Caco-2 (cell line): ENCODE results near the gene IL1RL1. TPM values are rescaled to one million over a fixed set of nuclear protein-coding genes. Genes with fewer than 3 reads are reported as not detected.
"Not testable (repeated sequence)": the region's sequence is repeated elsewhere in the genome, so short reads cannot be mapped to it uniquely, and the experiment has no call there.

Source experiments
- BruUV-seq: library from RNA; stranded (reverse); fragments of 400-500 nt; replicated peaks from 2 replicates; lab custom pipeline; 2021; lab: Mats Ljungman, UMichigan
- CTCF ChIA-PET: fragments of 300-600 bp; sonication (Branson Sonifier 250); formaldehyde crosslinking; loops from one replicate; lab custom pipeline; 2022; ENCODE audit warnings: antibody characterized with exemption; lab: Charles Lee
- POLR2A ChIA-PET: fragments of 300-600 bp; sonication (Branson Sonifier 250); formaldehyde crosslinking; loops from one replicate; lab custom pipeline; 2022; ENCODE audit warnings: antibody characterized with exemption; lab: Charles Lee
- DNase-seq, 2 experiments: peaks; one replicate each; pipeline versions ENCODE4 v3.0.0 to v3.0.0-alpha.2; 2020 to 2022
- H3K27me3 ChIP-seq: replicated peaks from 2 replicates; pipeline ENCODE4 v1.6.0; 2011; ENCODE audit warnings: low read length; ENCODE audit not compliant: control insufficient read depth, insufficient read depth
- H3K36me3 ChIP-seq: 2 replicates; pipeline ENCODE4 v1.5.1; 2011; ENCODE audit warnings: low read length; ENCODE audit not compliant: control insufficient read depth, insufficient read depth
- H3K4me1 ChIP-seq: fragments of 250-450 bp; sonication (Bioruptor Pico); 2 replicates; pipeline ENCODE4 v1.5.1; 2020; ENCODE audit warnings: mild to moderate bottlenecking
- H3K4me3 ChIP-seq: 2 replicates; pipeline ENCODE4 v1.5.1; 2011; ENCODE audit warnings: low read depth, mild to moderate bottlenecking, control low read depth, low read length
- H3K9me3 ChIP-seq: fragments of 250-450 bp; sonication (Bioruptor Pico); 2 replicates; pipeline ENCODE4 v1.5.1; 2020; ENCODE audit warnings: mild to moderate bottlenecking, moderate library complexity
- H3K27ac Mint-ChIP-seq: one replicate; pipeline ENCODE4 v1.8.0; 2022; ENCODE audit warnings: mixed read lengths; ENCODE audit not compliant: unreplicated experiment
- H3K27me3 Mint-ChIP-seq: one replicate; pipeline ENCODE4 v1.8.0; 2022; ENCODE audit warnings: mixed read lengths; ENCODE audit not compliant: insufficient read depth, unreplicated experiment
- H3K36me3 Mint-ChIP-seq: one replicate; pipeline ENCODE4 v1.8.0; 2022; ENCODE audit warnings: mild to moderate bottlenecking, mixed read lengths; ENCODE audit not compliant: insufficient read depth, unreplicated experiment
- H3K4me1 Mint-ChIP-seq: one replicate; pipeline ENCODE4 v1.8.0; 2022; ENCODE audit warnings: low read depth, mixed read lengths; ENCODE audit not compliant: unreplicated experiment
- H3K4me3 Mint-ChIP-seq: one replicate; pipeline ENCODE4 v1.8.0; 2022; ENCODE audit warnings: mild to moderate bottlenecking, moderate library complexity, mixed read lengths; ENCODE audit not compliant: unreplicated experiment
- H3K9me3 Mint-ChIP-seq: one replicate; pipeline ENCODE4 v1.8.0; 2022; ENCODE audit warnings: mixed read lengths; ENCODE audit not compliant: unreplicated experiment
- intact Hi-C: fragments of 100-400 bp; cut with micrococcal nuclease; formaldehyde crosslinking; loops from one replicate; pipeline ENCODE4 v1.10.0; 2022; ENCODE audit not compliant: unreplicated experiment
- total RNA-seq: library from RNA; stranded (reverse); gene quantifications from 2 replicates; pipeline ENCODE4 v1.2.3, GENCODE V29; 2022
- TF ChIP-seq, protein P1 (sequence below), 2 experiments: fragments of 200-600 bp in 1 of 2; IDR thresholded peaks; 1 replicate in 1 of 2; 2 replicates in 1 of 2; pipeline versions ENCODE4 v1.5.1 to v1.8.0; 2011 to 2022; ENCODE audit warnings: antibody characterized with exemption in 1 of 2, control low read depth in 1 of 2, inconsistent platforms in 1 of 2, low read depth in 1 of 2, low read length in 1 of 2, mild to moderate bottlenecking in 1 of 2, moderate library complexity in 1 of 2; ENCODE audit not compliant: insufficient read depth in 1 of 2, severe bottlenecking in 1 of 2, unreplicated experiment in 1 of 2

IL1RL1 gene
- total RNA-seq, 1 experiment from 2014 or later: not detected

GRCh38 chr2:102317715-102318114, 6.4 kb downstream of the IL1RL1 start:
- Histone ChIP-seq H3K4me3 (no peak overlapping the region), H3K4me1 (no peaks in the 10 kb centered on the region), H3K36me3 (no peaks in the 10 kb centered on the region), H3K9me3 (no peaks in the 10 kb centered on the region), H3K27me3 (no peaks in the 10 kb centered on the region)
- H3K4me3 Mint-ChIP-seq: no peak overlapping the region
- H3K27me3 Mint-ChIP-seq: peaks cover 2% of the 10 kb centered on the region
- no peaks in the 10 kb centered on the region for H3K4me1 Mint-ChIP-seq
- TF ChIP-seq, protein P1, sequence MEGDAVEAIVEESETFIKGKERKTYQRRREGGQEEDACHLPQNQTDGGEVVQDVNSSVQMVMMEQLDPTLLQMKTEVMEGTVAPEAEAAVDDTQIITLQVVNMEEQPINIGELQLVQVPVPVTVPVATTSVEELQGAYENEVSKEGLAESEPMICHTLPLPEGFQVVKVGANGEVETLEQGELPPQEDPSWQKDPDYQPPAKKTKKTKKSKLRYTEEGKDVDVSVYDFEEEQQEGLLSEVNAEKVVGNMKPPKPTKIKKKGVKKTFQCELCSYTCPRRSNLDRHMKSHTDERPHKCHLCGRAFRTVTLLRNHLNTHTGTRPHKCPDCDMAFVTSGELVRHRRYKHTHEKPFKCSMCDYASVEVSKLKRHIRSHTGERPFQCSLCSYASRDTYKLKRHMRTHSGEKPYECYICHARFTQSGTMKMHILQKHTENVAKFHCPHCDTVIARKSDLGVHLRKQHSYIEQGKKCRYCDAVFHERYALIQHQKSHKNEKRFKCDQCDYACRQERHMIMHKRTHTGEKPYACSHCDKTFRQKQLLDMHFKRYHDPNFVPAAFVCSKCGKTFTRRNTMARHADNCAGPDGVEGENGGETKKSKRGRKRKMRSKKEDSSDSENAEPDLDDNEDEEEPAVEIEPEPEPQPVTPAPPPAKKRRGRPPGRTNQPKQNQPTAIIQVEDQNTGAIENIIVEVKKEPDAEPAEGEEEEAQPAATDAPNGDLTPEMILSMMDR (IDR thresholded peaks at IDR 0.05; ENCODE audit: insufficient read depth in 1 of 2, low read depth in 1 of 2, low read length in 1 of 2, severe bottlenecking in 1 of 2, unreplicated experiment in 1 of 2): no peak
- CTCF ChIA-PET: no interaction called here
- intact Hi-C loops: no loop called here
- H3K36me3 Mint-ChIP-seq: no peaks in the 10 kb centered on the region
- H3K27ac Mint-ChIP-seq: no peak overlapping the region
- no TSS peak for BruUV-seq
- no peak for DNase-seq
- POLR2A ChIA-PET: no interaction called here
- no peaks in the 10 kb centered on the region for H3K9me3 Mint-ChIP-seq

DNA sequence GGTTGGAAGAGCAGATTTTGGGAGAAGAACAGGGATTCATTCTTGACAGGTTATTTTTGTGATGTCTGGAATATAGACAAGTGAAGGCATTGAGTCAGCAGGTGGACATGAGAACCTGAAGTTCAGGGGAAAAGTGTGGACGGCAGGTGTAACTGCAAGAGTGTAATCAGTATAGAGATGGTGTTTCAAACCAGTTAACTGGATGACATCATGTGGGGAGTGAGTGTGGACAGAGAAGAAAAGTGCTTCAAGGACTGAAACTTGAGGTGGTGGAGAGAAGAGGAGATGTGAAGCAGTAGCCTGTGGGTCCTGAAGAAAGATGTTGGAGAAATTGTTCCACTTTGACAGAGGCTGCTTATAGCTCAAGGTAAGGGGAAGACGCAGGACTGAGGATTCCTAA, 7.1 kb downstream of the IL1RL1 start:
- H3K27me3 ChIP-seq: no peaks in the 10 kb centered on the region
- H3K9me3 ChIP-seq: no peaks in the 10 kb centered on the region
- no peaks in the 10 kb centered on the region for H3K4me1 ChIP-seq
- no peak overlapping the region for H3K4me3 ChIP-seq
- Mint-ChIP-seq H3K27me3 (peaks cover 2% of the 10 kb centered on the region), H3K4me3 (no peak overlapping the region), H3K9me3 (no peaks in the 10 kb centered on the region), H3K36me3 (no peaks in the 10 kb centered on the region), H3K27ac (no peak overlapping the region), H3K4me1 (no peaks in the 10 kb centered on the region)
- H3K36me3 ChIP-seq: no peaks in the 10 kb centered on the region
- intact Hi-C loops: no loop called here
- no peak for DNase-seq
- CTCF ChIA-PET: no interaction called here
- POLR2A ChIA-PET: no interaction called here
- TF ChIP-seq, protein P1 (IDR thresholded peaks at IDR 0.05; ENCODE audit: insufficient read depth in 1 of 2, low read depth in 1 of 2, low read length in 1 of 2, severe bottlenecking in 1 of 2, unreplicated experiment in 1 of 2): no peak
- BruUV-seq: no TSS peak

GRCh38 chr2:102321941-102322719, 10.8 kb downstream of the IL1RL1 start:
- Mint-ChIP-seq H3K9me3 (no peaks in the 10 kb centered on the region), H3K4me3 (no peak overlapping the region), H3K27me3 (peaks cover 5% of the 10 kb centered on the region), H3K4me1 (no peaks in the 10 kb centered on the region), H3K27ac (no peak overlapping the region), H3K36me3 (no peaks in the 10 kb centered on the region)
- POLR2A ChIA-PET: no interaction called here
- Histone ChIP-seq H3K4me1 (no peaks in the 10 kb centered on the region), H3K4me3 (no peak overlapping the region), H3K9me3 (no peaks in the 10 kb centered on the region; the same call in 1 of the 2 replicates), H3K36me3 (no peaks in the 10 kb centered on the region), H3K27me3 (no peaks in the 10 kb centered on the region)
- no peak for DNase-seq
- intact Hi-C loops: no loop called here
- CTCF ChIA-PET: no interaction called here
- TF ChIP-seq, protein P1 (IDR thresholded peaks at IDR 0.05; ENCODE audit: insufficient read depth in 1 of 2, low read depth in 1 of 2, low read length in 1 of 2, severe bottlenecking in 1 of 2, unreplicated experiment in 1 of 2): no peak
- BruUV-seq: no TSS peak

DNA sequence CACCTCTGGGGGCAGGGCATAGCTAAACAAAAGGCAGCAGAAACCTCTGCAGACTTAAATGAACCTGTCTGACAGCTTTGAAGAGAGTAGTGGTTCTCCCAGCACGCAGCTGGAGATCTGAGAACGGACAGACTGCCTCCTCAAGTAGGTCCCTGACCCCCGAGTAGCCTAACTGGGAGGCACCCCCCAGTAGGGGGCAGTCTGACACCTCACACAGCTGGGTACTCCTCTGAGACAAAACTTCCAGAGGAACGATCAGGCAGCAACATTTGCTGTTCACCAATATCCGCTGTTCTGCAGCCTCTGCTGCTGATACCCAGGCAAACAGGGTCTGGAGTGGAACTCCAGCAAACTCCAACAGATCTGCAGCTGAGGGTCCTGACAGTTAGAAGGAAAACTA, 13.6 kb downstream of the IL1RL1 start:
- H3K36me3 Mint-ChIP-seq, H3K27me3 ChIP-seq, H3K27me3 Mint-ChIP-seq, H3K4me3 ChIP-seq, H3K4me1 Mint-ChIP-seq, H3K4me3 Mint-ChIP-seq, DNase-seq, H3K27ac Mint-ChIP-seq, intact Hi-C loops, H3K9me3 Mint-ChIP-seq, CTCF ChIA-PET, H3K4me1 ChIP-seq, H3K36me3 ChIP-seq, POLR2A ChIA-PET, BruUV-seq, H3K9me3 ChIP-seq: not testable (repeated sequence)
